Tracheal epithelial cell (primary cell): ENCODE results near the gene FERMT1. TPM values are rescaled to one million over a fixed set of nuclear protein-coding genes. Genes with fewer than 3 reads are reported as not detected.

ENCODE experiments used
- total RNA-seq: library from RNA; depleted of rRNA; stranded (reverse); fragments of >200 nt; gene quantifications from 2 replicates; pipeline ENCODE4 v1.2.1, GENCODE V29; 2014

Gene FERMT1, protein sequence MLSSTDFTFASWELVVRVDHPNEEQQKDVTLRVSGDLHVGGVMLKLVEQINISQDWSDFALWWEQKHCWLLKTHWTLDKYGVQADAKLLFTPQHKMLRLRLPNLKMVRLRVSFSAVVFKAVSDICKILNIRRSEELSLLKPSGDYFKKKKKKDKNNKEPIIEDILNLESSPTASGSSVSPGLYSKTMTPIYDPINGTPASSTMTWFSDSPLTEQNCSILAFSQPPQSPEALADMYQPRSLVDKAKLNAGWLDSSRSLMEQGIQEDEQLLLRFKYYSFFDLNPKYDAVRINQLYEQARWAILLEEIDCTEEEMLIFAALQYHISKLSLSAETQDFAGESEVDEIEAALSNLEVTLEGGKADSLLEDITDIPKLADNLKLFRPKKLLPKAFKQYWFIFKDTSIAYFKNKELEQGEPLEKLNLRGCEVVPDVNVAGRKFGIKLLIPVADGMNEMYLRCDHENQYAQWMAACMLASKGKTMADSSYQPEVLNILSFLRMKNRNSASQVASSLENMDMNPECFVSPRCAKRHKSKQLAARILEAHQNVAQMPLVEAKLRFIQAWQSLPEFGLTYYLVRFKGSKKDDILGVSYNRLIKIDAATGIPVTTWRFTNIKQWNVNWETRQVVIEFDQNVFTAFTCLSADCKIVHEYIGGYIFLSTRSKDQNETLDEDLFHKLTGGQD
- 69.5 and 82.7 TPM in 2 replicates for total RNA-seq

GRCh38 chr20:6122873-6123648 lies at the start of gene FERMT1:
Gene FERMT1 (minus strand): TSS chr20:6123030. CDS start chr20:6119554, 3,476 bp downstream.

GRCh38 chr20:6053776-6054688 lies 68.8 kb downstream of the FERMT1 start, which contains the start of gene LRRN4:
Gene LRRN4 (minus strand): TSS chr20:6054060. CDS start chr20:6052799, 1,261 bp downstream.

Other genes starting within 250 kb of the FERMT1 start
- gene CHGB, start 211.5 kb downstream of the FERMT1 start, total RNA-seq = not detected in 2 replicates
- 10.7 and 12.8 TPM in 2 replicates for gene TRMT6, start 172.5 kb downstream of the FERMT1 start, total RNA-seq
- gene MCM8, start 172.4 kb downstream of the FERMT1 start, total RNA-seq = 4.0 and 5.1 TPM in 2 replicates
- 34.9 and 41.3 TPM in 2 replicates for gene CRLS1, start 116.9 kb downstream of the FERMT1 start, total RNA-seq
- gene LRRN4, start 69.0 kb downstream of the FERMT1 start, total RNA-seq = under 0.01 and 16.6 TPM in 2 replicates